Skin epidermis (tissue), 12 donors: ENCODE data around the gene GNPTAB.

ENCODE experiments used
- H3K27ac ChIP-seq, 21 experiments: fragments of 200-600 bp; sonication (generic) in 11 of 21; one replicate each; pipeline ENCODE4 v1.5.0; 2020; ENCODE audit warnings: mild to moderate bottlenecking in 3 of 21, inconsistent platforms in 2 of 21, moderate library complexity in 2 of 21
- H3K4me3 ChIP-seq, 7 experiments: fragments of 200-600 bp; sonication (generic) in 2 of 7; one replicate each; pipeline ENCODE4 v1.5.0; 2020; ENCODE audit warnings: inconsistent platforms in 2 of 7, mild to moderate bottlenecking in 2 of 7, moderate library complexity in 1 of 7

The GNPTAB gene

GRCh38 chr12:101779626-101780025, 51.1 kb downstream of the GNPTAB start:
- no peak overlapping the region for H3K4me3 ChIP-seq
- H3K27ac ChIP-seq: no peak overlapping the region

GRCh38 chr12:101779200-101779599, 51.6 kb downstream of the GNPTAB start:
- H3K27ac ChIP-seq: no peak overlapping the region

GRCh38 chr12:101777978-101778377, 52.8 kb downstream of the GNPTAB start:
- Histone ChIP-seq H3K27ac (peak overlapping the region in 3 of 21 experiments; percentile 13 to 37 (median 32)), H3K4me3 (no peak overlapping the region)

More at GRCh38 chr12:101779200-101779599, 51.6 kb downstream of the GNPTAB start:
- H3K4me3 ChIP-seq: no peak overlapping the region

- Histone ChIP-seq H3K27ac (peak overlapping the region in 5 of 21 experiments; percentile 13 to 62 (median 34)), H3K4me3 (no peak overlapping the region)
These were observed 53.3 kb downstream of the GNPTAB start for GRCh38 chr12:101777485-101777884.

GRCh38 chr12:101775816-101776215, 54.9 kb downstream of the GNPTAB start:
- Histone ChIP-seq H3K27ac (no peak overlapping the region), H3K4me3 (no peak overlapping the region)

GRCh38 chr12:101773650-101774162, 57.1 kb downstream of the GNPTAB start:
- Histone ChIP-seq H3K4me3 (no peak overlapping the region), H3K27ac (no peak overlapping the region)

- Histone ChIP-seq H3K4me3 (no peak overlapping the region), H3K27ac (peak overlapping the region in 1 of 21 experiments; percentile 9)
These were observed 58.6 kb downstream of the GNPTAB start for GRCh38 chr12:101772012-101772775.

GRCh38 chr12:101769865-101770264, 60.9 kb downstream of the GNPTAB start:
- no peak overlapping the region for H3K4me3 ChIP-seq
- H3K27ac ChIP-seq: no peak overlapping the region

GRCh38 chr12:101768781-101769180, 62.0 kb downstream of the GNPTAB start:
- Histone ChIP-seq H3K27ac (no peak overlapping the region), H3K4me3 (no peak overlapping the region)

GRCh38 chr12:101767537-101767936, 63.2 kb downstream of the GNPTAB start:
- Histone ChIP-seq H3K27ac (no peak overlapping the region), H3K4me3 (no peak overlapping the region)

- no peak overlapping the region for H3K4me3 ChIP-seq
- H3K27ac ChIP-seq: peak overlapping the region in 10 of 21 experiments; percentile 1 to 73 (median 41)
These were observed 66.5 kb downstream of the GNPTAB start for GRCh38 chr12:101764051-101764792.

GRCh38 chr12:101763246-101763931, 67.4 kb downstream of the GNPTAB start:
- Histone ChIP-seq H3K4me3 (no peak overlapping the region), H3K27ac (peak overlapping the region in 10 of 21 experiments; percentile 8 to 73 (median 35))

- no peak overlapping the region for H3K4me3 ChIP-seq
These were observed 69.0 kb downstream of the GNPTAB start for GRCh38 chr12:101761781-101762180.

GRCh38 chr12:101761350-101761749, 69.4 kb downstream of the GNPTAB start:
- Histone ChIP-seq H3K4me3 (no peak overlapping the region), H3K27ac (peak overlapping the region in 1 of 21 experiments; percentile 8)

More at GRCh38 chr12:101761781-101762180, 69.0 kb downstream of the GNPTAB start:
- peak overlapping the region in 1 of 21 experiments; percentile 8 for H3K27ac ChIP-seq

- Histone ChIP-seq H3K27ac (no peak overlapping the region), H3K4me3 (no peak overlapping the region)
These were observed 71.2 kb downstream of the GNPTAB start for GRCh38 chr12:101759396-101760047.

- no peak overlapping the region for H3K27ac ChIP-seq
- H3K4me3 ChIP-seq: no peak overlapping the region
These were observed 80.6 kb downstream of the GNPTAB start for GRCh38 chr12:101750152-101750551.

- no peak overlapping the region for H3K4me3 ChIP-seq
- no peak overlapping the region for H3K27ac ChIP-seq
These were observed 81.1 kb downstream of the GNPTAB start for GRCh38 chr12:101749657-101750056.

GRCh38 chr12:101748907-101749306, 81.9 kb downstream of the GNPTAB start:
- Histone ChIP-seq H3K27ac (no peak overlapping the region), H3K4me3 (no peak overlapping the region)

- H3K27ac ChIP-seq: peak overlapping the region in 1 of 21 experiments; percentile 12
- H3K4me3 ChIP-seq: no peak overlapping the region
These were observed 83.1 kb downstream of the GNPTAB start for GRCh38 chr12:101747697-101748096.

GRCh38 chr12:101746661-101747060, 84.1 kb downstream of the GNPTAB start:
- H3K27ac ChIP-seq: no peak overlapping the region
- no peak overlapping the region for H3K4me3 ChIP-seq
